HG03103 (cell line): ENCODE results near the gene GPC6.

Experiments used
- ATAC-seq: cut with Tn5 transposase; IDR thresholded peaks from one replicate; pipeline ENCODE4 v1.9.1; 2021; ENCODE audit warnings: low read depth; ENCODE audit not compliant: unreplicated experiment

The GPC6 gene

DNA sequence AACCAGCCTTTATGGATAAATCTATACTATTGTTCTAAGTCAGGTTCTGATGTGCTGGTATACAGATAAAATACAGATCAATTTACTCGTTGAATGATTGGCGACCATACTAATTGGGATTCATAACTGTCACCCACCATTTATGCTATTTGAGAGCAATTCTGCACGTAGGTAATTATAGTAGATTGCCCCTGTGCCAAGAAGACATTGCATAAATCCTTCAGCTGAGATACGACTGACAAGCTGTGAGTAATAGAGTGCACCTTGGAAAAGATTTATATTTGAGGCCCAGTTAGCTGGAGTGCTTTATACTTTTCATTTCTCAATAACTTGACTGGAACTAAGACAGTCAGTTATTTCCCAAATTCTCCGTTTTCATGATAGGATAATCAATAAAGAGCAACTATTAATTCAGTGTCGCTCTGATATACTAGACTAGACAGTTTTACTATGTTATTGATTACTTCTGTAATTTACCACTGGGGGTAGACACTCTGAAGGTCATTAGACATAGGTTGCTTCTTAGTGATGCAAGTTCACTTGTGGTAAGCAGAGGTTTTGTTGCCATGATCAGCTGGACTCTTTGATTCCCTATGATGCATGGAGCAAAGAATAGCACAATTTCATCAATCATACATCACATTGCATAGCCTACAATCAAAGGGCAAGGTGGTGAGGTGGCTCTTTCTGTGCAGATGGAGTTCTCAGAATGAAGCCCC is 536.3 kb downstream of the GPC6 start:
- ATAC-seq, result no peak

DNA sequence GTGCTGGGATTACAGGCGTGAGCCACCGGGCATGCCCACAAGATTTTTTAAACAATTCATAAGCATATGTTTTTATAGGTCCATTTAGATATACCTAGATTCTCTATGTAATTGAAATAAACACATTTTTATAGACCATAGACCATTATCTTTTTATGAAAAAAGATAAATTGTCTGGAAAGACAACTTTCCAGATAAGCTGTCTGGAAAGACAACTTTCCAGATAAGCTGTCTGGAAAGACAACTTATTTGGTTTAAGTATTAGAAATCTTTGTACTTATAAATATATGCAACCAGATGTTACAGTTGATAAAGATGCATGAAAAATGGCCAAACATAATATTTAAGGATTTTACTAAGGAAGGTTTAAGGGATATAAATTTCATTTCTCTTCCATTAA is 538.5 kb downstream of the GPC6 start:
- ATAC-seq, result no peak

- ATAC-seq, result no peak
Measured at GRCh38 chr13:93765811-93766210, 539.2 kb downstream of the GPC6 start.

GRCh38 chr13:93766719-93767118 is 540.1 kb downstream of the GPC6 start:
- no peak for ATAC-seq

DNA sequence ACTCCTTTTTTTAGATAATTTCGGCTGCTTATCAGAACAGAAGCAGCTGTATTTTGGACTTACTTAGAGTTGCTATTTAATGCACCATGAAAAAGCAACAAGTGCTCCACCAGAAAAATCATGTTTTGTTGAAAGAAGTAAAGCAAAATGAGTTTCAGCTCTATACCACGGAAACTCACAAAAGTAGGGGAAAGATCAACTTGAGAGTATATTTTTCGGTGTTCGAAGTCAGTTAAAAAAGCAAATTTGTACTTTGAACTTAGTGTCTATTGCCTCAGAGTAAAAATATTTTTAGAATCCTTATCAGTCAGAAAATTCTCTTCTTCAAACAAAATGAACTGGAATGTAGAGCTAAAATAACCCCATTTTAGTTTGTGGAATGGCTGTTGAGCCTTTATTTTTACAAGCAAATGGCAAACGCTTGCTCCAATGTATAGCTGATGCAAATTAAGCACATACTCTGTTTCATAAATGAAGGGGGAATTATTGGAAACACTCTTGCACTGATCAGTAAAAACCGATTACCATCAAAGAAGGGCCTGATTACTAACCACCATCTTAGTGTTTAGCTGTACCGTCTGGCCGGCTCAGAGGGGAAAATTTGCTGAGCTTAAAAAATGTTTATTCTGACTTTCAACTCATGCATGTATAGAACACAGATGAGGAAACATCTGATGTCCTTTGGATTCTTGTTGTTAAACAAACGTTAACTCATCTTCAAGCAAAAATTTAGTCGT is 540.7 kb downstream of the GPC6 start:
- ATAC-seq, result no peak

DNA sequence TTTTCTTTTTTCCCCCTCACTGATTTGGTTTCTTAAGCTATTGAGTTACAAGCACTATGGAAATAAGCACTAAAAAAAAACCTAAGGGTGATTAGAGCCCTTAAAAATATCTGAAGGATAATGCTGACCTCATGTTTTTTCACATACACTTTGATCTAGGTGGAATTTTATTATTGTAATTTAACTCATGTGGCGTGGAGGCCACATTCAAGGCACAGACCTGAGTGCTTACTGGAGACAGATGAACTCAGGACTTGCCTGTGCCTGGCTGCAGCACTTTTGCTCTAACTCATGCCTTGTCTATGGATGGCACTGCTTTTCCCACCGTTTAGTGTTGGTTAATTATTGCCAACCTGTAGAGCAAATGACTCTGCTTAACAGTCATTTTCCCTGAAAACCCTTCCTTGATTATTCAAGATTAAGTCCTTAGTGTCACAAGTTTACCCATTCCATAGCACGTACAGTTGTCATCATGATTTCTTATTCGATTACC is 541.4 kb downstream of the GPC6 start:
- no peak for ATAC-seq

DNA sequence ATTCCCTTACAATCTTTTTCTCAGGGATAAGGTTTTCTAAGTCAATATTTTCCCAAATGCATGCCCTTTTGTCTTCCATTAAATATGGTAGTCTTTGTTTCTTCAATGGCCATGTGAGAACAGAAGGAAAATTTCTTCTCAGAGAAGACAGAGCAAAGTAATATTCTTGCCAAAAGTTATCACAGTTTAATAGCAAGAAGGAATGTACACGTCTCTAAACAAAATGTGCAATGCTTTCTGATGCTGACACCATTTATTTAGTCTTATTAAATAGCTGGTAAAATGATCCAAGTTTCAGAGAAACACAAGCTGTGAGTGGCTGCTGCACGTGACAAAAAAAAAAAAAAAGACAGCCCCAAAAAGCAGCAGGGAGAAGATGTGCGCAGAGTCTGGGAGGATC is 542.5 kb downstream of the GPC6 start:
- ATAC-seq, result no peak

- ATAC-seq, result no peak
Measured at GRCh38 chr13:93769607-93770006, 543.0 kb downstream of the GPC6 start.

- no peak for ATAC-seq
Measured at GRCh38 chr13:93771227-93771626, 544.6 kb downstream of the GPC6 start.

DNA sequence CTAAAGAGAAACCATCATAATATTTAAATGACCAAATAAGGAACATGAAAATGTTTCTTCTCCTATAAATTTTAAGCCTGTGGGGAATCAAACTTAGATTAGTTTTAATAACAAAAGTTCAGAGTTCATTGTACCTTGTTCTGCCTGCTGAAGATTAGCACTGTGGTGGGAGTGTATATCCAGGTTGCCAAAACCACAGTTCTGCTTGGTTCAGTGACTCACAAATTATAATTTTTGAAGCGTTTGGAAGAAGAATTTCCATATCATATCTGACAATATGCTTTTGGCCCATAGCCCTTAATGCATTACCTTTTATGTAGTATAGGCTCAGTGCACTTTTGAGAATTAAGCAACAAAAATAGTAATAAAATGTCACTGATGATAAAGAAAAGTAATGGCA is 545.2 kb downstream of the GPC6 start:
- no peak for ATAC-seq

- ATAC-seq, result no peak
Measured at GRCh38 chr13:93774506-93774905, 547.9 kb downstream of the GPC6 start.

- ATAC-seq, result no peak
Measured at GRCh38 chr13:93775027-93775426, 548.4 kb downstream of the GPC6 start.

GRCh38 chr13:93775507-93776108 is 549.0 kb downstream of the GPC6 start:
- ATAC-seq, result no peak

GRCh38 chr13:93776936-93777335 is 550.3 kb downstream of the GPC6 start:
- no peak for ATAC-seq

DNA sequence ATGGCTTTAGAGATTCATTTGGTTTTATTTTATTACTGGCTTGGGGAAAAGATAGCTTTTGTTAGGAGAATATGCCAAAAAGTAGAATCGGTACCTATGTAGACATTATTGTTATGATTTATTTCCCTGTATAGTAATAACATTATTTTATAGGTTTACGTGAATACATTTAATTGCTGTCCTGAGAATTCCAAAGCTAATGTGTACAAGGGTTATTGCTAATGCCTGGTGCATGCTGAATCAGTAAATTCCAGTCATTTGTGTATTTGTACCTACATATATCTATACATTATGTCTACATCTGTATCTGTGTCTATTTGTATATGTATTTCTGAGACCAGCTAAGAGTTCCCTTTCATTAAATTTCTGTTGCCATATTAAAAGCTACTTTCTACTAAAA is 550.9 kb downstream of the GPC6 start:
- no peak for ATAC-seq

DNA sequence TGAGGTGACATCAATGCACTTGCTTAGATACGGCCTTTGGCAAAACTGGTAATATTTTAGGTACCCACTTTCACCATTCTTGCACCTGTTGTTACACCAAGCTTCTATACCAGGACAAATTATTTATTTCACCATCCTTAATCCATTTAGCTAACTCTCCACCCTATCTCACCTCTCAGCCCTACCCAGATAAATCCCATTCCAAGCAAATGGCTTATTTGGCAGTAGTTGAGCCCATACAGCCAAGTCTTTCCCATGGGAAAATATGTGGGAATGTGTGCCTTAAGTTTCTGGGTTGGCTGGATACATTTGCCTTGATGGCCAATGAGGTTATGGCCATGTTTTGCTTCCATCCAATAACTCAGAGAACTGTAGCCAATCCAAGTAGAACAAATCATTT is 551.9 kb downstream of the GPC6 start:
- no peak for ATAC-seq

DNA sequence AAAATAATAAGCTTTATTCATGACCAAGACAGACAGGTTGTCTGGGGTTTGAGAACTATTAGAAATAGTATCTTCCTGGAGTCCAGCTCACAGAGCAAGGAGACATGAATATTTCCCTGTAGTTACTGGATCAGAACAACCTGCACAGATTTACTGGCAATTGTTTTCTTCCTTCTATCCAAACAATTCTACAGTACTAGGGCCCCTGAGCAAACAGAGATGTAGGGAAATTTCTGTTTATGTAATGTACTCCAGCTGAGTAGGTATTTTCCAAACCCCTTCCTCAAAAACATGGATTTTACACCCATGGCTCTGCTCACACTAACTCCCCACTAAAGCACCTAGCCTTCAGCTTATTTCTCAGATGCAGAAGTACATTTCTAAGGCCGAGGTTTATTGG is 557.6 kb downstream of the GPC6 start:
- ATAC-seq, result no peak

DNA sequence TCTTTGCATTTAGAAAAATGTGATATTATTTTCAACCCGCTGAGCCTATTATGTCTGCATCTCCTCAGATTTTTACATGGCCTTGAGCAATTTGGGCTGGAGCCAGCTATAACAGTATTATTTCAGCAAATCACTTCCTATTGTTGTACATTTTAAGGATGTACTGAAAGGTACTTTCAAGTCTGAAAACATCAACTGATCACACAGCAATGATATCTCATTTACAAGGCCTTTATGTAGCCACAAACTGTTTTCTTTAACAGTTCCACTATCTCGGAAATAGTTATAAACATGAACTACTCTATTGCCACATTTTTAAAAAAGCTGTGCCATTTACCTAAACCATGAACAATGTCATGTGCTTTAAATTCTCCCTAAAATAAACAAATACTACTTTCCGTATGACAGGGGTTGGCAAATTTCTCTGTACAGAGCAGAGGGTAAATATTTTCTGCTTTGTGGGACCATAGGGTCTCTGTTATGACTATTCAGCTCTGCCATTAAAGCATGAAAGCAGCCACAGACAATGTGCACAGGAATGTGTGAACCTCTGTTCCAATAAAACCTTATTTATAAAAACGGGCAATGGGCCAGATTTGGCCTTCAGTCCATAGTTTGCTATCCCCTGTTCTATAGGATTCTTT is 560.4 kb downstream of the GPC6 start:
- ATAC-seq, result no peak

GRCh38 chr13:93788456-93788855 is 561.8 kb downstream of the GPC6 start:
- no peak for ATAC-seq

GRCh38 chr13:93789058-93789457 is 562.5 kb downstream of the GPC6 start:
- no peak for ATAC-seq

DNA sequence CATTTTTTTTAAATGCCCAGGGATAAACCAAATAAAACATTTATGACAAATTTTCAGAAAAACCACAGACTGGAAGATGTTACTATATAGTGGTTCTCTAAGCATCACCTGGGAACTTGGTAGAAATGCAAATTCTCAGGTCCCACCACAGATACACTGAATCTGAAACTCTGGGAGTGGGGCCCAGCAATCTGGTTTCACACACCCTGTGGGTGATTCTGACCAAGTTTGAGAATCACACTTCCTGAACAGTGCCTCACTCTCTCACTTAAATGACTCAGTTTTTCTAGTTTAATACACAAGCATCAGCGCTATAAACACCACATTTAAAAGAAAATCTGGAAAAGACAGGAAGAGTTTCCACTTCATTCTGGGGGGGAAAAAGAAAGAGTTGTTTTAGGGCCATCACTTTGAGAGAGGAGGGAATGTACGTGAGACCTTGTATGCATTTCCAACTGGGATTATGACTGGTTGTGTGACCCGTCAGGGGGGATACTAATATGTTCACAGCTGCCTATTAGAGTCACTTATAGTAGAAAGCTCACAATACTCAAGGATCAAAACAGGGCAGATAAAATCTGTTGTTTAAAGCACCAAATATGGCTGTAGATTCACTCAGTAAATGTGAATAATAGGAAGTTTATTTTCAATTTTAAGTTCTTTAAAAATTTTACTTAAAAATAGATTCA is 567.7 kb downstream of the GPC6 start:
- peak; percentile 55 for ATAC-seq
